GM12878 (cell line): ENCODE data around the gene SPG7. TPM values are rescaled to one million over a fixed set of nuclear protein-coding genes. Genes with fewer than 3 reads are reported as not detected.

ENCODE experiments used
- ATF3 ChIP-seq: IDR thresholded peaks from 2 replicates; pipeline ENCODE4 v1.6.1; 2011; ENCODE audit warnings: low read depth, mild to moderate bottlenecking, low read length, moderate library complexity, borderline replicate concordance; ENCODE audit errors: extremely low read depth
- CHD1 ChIP-seq: IDR thresholded peaks from 2 replicates; pipeline ENCODE4 v1.6.1; 2012; ENCODE audit warnings: low read depth, low read length, improper control_type of control experiment
- GABPA ChIP-seq: IDR thresholded peaks from 2 replicates; pipeline ENCODE4 v1.6.1; 2014; ENCODE audit warnings: antibody characterized with exemption, low read depth, mild to moderate bottlenecking, inconsistent platforms
- HDGF ChIP-seq: fragments of 450-650 bp; IDR thresholded peaks from 2 replicates; pipeline ENCODE4 v1.6.1; 2016; ENCODE audit warnings: antibody characterized with exemption
- IRF3 ChIP-seq: fragments of 450-650 bp; IDR thresholded peaks from 2 replicates; pipeline ENCODE4 v1.6.1; 2014; ENCODE audit warnings: mild to moderate bottlenecking
- KLF5 ChIP-seq: fragments of 450-650 bp; IDR thresholded peaks from 2 replicates; pipeline ENCODE4 v1.6.1; 2014; ENCODE audit warnings: mild to moderate bottlenecking; ENCODE audit not compliant: partially characterized antibody
- MLLT1 ChIP-seq: fragments of 450-650 bp; IDR thresholded peaks from 2 replicates; pipeline ENCODE4 v1.6.1; 2016; ENCODE audit warnings: mild to moderate bottlenecking
- NBN ChIP-seq: fragments of 450-650 bp; IDR thresholded peaks from 2 replicates; pipeline ENCODE4 v1.6.1; 2016
- PRDM15 ChIP-seq: fragments of 450-650 bp; formaldehyde crosslinking; IDR thresholded peaks from 2 replicates; pipeline ENCODE4 v1.4.0; 2020; ENCODE audit warnings: mild to moderate bottlenecking, moderate library complexity
- RAD21 ChIP-seq: IDR thresholded peaks from 2 replicates; pipeline ENCODE4 v1.6.1; 2011; ENCODE audit warnings: mild to moderate bottlenecking, low read depth, low read length, moderate library complexity; ENCODE audit not compliant: insufficient read depth
- TCF3 ChIP-seq: IDR thresholded peaks from 2 replicates; pipeline ENCODE4 v1.6.1; 2012; ENCODE audit warnings: low read depth, mild to moderate bottlenecking, low read length, borderline replicate concordance; ENCODE audit not compliant: insufficient read depth
- ZBTB40 ChIP-seq: fragments of 450-650 bp; IDR thresholded peaks from 2 replicates; pipeline ENCODE4 v1.6.1; 2016; ENCODE audit warnings: mild to moderate bottlenecking, moderate library complexity, borderline replicate concordance
- ZNF384 ChIP-seq: IDR thresholded peaks from 2 replicates; pipeline ENCODE4 v1.6.1; 2012; ENCODE audit warnings: low read depth, mild to moderate bottlenecking, low read length, improper control_type of control experiment, borderline replicate concordance
- ZNF592 ChIP-seq: fragments of 450-650 bp; IDR thresholded peaks from 2 replicates; pipeline ENCODE4 v1.6.1; 2017; ENCODE audit warnings: mild to moderate bottlenecking, moderate library complexity
- polyA plus RNA-seq, 11 experiments: library from polyadenylated mRNA; depleted of rRNA in 4 of 11; unstranded in 6 of 11; stranded (reverse) in 5 of 11; fragments of >200 nt; fragmentation: Nextera tagmentation in 4 of 11; fragmentation: Illumina TruSeq in 1 of 11; extraction: Ambion mirVana in 4 of 11; extraction: Trizol in 1 of 11; gene quantifications; 1 replicate in 1 of 11; 2 replicates in 10 of 11; pipeline versions ENCODE4 v1.2.1 to v1.2.3, GENCODE V29; 2011 to 2016; ENCODE audit warnings: inconsistent platforms in 2 of 11, missing spikeins in 2 of 11, low read depth in 1 of 11
- total RNA-seq, 4 experiments: library from RNA; depleted of rRNA in 3 of 4; stranded (reverse); fragments of >200 nt in 3 of 4; fragmentation: Illumina TruSeq in 1 of 4; extraction: Trizol in 1 of 4; gene quantifications; 2 replicates each; pipeline versions ENCODE4 v1.2.1 to v1.2.3, GENCODE V29; 2013 to 2021

The SPG7 gene
- total and polyA plus RNA-seq, 10 of the 15 experiments (the other 5 are each of a cell fraction or from before 2014, with no cell fraction given) = 5.9 to 75.9 (median 52.5) TPM

GRCh38 chr16:89574681-89575246, 66.6 kb downstream of the SPG7 start (continued):
- TF ChIP-seq IRF3 (no peak), GABPA (no peak), ZNF384 (no peak), RAD21 (peak; percentile 71), ZNF592 (peak; percentile 62; the same call in 1 of the 2 replicates), ATF3 (no peak), HDGF (no peak), TCF3 (no peak), MLLT1 (no peak), ZBTB40 (no peak), CHD1 (no peak), NBN (no peak), PRDM15 (CRISPR knock-in tag) (no peak), KLF5 (peak; percentile 30)
